NCI-H1930 (cell line): Measurements from ENCODE around the gene ASTN2.

Experiments used
- DNase-seq, 2 experiments: peaks; one replicate each; lab custom pipeline; 2025; lab: John Stamatoyannopoulos, UW

Gene ASTN2

GRCh38 chr9:116741086-116741740 lies 673.6 kb downstream of the ASTN2 start:
- DNase-seq = no peak

- peak; percentile 79 to 81 for DNase-seq
Measured at GRCh38 chr9:116737152-116737546, 677.7 kb downstream of the ASTN2 start.

- peak in 1 of 2 experiments; percentile 5 for DNase-seq
Measured at GRCh38 chr9:116736399-116737151, 678.3 kb downstream of the ASTN2 start.

- DNase-seq = no peak
Measured at GRCh38 chr9:116733010-116733641, 681.7 kb downstream of the ASTN2 start.

GRCh38 chr9:116726602-116727001 lies 688.3 kb downstream of the ASTN2 start:
- DNase-seq = no peak

GRCh38 chr9:116724123-116724522 lies 690.7 kb downstream of the ASTN2 start:
- DNase-seq = no peak

GRCh38 chr9:116721944-116722343 lies 692.9 kb downstream of the ASTN2 start:
- DNase-seq = no peak

GRCh38 chr9:116721411-116721810 lies 693.4 kb downstream of the ASTN2 start:
- DNase-seq = no peak

- DNase-seq = no peak
Measured at GRCh38 chr9:116720111-116720510, 694.7 kb downstream of the ASTN2 start.

- no peak for DNase-seq
Measured at GRCh38 chr9:116718111-116718510, 696.7 kb downstream of the ASTN2 start.

- no peak for DNase-seq
Measured at GRCh38 chr9:116717150-116717549, 697.7 kb downstream of the ASTN2 start.

- DNase-seq = no peak
Measured at GRCh38 chr9:116716438-116716837, 698.4 kb downstream of the ASTN2 start.

- DNase-seq = no peak
Measured at GRCh38 chr9:116715751-116716150, 699.1 kb downstream of the ASTN2 start.

- DNase-seq = no peak
Measured at GRCh38 chr9:116713271-116713670, 701.6 kb downstream of the ASTN2 start.

GRCh38 chr9:116712781-116713180 lies 702.1 kb downstream of the ASTN2 start:
- DNase-seq = no peak

GRCh38 chr9:116706310-116707290 lies 708.3 kb downstream of the ASTN2 start:
- no peak for DNase-seq

- no peak for DNase-seq
Measured at GRCh38 chr9:116705531-116705930, 709.3 kb downstream of the ASTN2 start.

GRCh38 chr9:116704470-116704869 lies 710.4 kb downstream of the ASTN2 start:
- DNase-seq = no peak

GRCh38 chr9:116703634-116704033 lies 711.2 kb downstream of the ASTN2 start:
- no peak for DNase-seq

- no peak for DNase-seq
Measured at GRCh38 chr9:116701940-116702642, 712.8 kb downstream of the ASTN2 start.
